Heart right ventricle (tissue), 16 donors: Measurements from ENCODE around the gene POLRMT. TPM values are rescaled to one million over a fixed set of nuclear protein-coding genes. Genes with fewer than 3 reads are reported as not detected.

Source experiments
- ATAC-seq, 8 donors: fragments of 200-7000 bp; cut with Tn5 transposase; one replicate each; pipeline ENCODE4 v1.9.1; 2020; ENCODE audit warnings: mild to moderate bottlenecking in 8 of 8, moderate library complexity in 8 of 8, moderate number of reproducible peaks in 1 of 8
- DNase-seq, 2 donors: peaks; one replicate each; pipeline ENCODE4 v3.0.0-alpha.2; 2020
- H3K27ac ChIP-seq, 10 donors: fragments of 200-600 bp; sonication (generic) in 2 of 10; one replicate each; pipeline versions ENCODE4 v1.5.0 to v1.8.0; 2020 to 2022; ENCODE audit warnings: mild to moderate bottlenecking in 3 of 10
- H3K27me3 ChIP-seq, 7 donors: fragments of 200-600 bp; one replicate each; pipeline ENCODE4 v1.8.0; 2021 to 2022; ENCODE audit warnings: mild to moderate bottlenecking in 2 of 7
- H3K36me3 ChIP-seq, 9 donors: fragments of 200-600 bp; sonication (generic) in 1 of 9; one replicate each; pipeline versions ENCODE4 v1.5.0 to v1.8.0; 2020 to 2022; ENCODE audit warnings: mild to moderate bottlenecking in 2 of 9
- H3K4me1 ChIP-seq, 9 donors: fragments of 200-600 bp; sonication (generic) in 1 of 9; one replicate each; pipeline versions ENCODE4 v1.5.0 to v1.8.0; 2020 to 2022; ENCODE audit warnings: mild to moderate bottlenecking in 4 of 9
- H3K4me3 ChIP-seq, 10 donors: fragments of 200-600 bp; sonication (generic) in 2 of 10; one replicate each; pipeline versions ENCODE4 v1.5.0 to v1.8.0; 2020 to 2022; ENCODE audit warnings: mild to moderate bottlenecking in 7 of 10, moderate library complexity in 2 of 10
- H3K9me3 ChIP-seq, 11 donors: fragments of 200-600 bp in 10 of 11; sonication (generic) in 2 of 11; one replicate each; pipeline versions ENCODE4 v1.5.0 to v1.8.0; 2013 to 2022; ENCODE audit warnings: mild to moderate bottlenecking in 2 of 11, control low read depth in 1 of 11, moderate library complexity in 1 of 11
- WGBS, 2 donors: extraction: QIAGEN DNeasy Blood & Tissue Kit; methylation state at CpG; one replicate each; pipeline ENCODE4 v1.1.7; 2013; ENCODE audit warnings: inconsistent platforms in 1 of 2; 5-methylcytosine and 5-hydroxymethylcytosine counted together
- intact Hi-C, 10 donors: fragments of 100-400 bp; cut with DNase I; formaldehyde crosslinking; loops; one replicate each; pipeline versions ENCODE4 v1.11.1 to v1.14.2; 2022
- polyA plus RNA-seq, 2 donors: library from polyadenylated mRNA; stranded (reverse); fragments of 200-250 nt; gene quantifications; one replicate each; pipeline ENCODE4 v1.2.3, GENCODE V29; 2013
- total RNA-seq, 10 donors: library from RNA; stranded (reverse); fragmentation: NEBNext Ultra II Directional in 3 of 10; extraction: Animal tissue kit (Norgen Biotek cat#: 25700) in 3 of 10; gene quantifications; one replicate each; pipeline versions ENCODE4 v1.2.1 to v1.2.4, GENCODE V29; 2021 to 2023
- TF ChIP-seq, protein P1 (sequence below), 9 donors: fragments of 200-600 bp; sonication (generic) in 2 of 9; IDR thresholded peaks; one replicate each; pipeline versions ENCODE4 v1.5.0 to v1.8.0; 2021 to 2022; ENCODE audit warnings: antibody characterized with exemption in 9 of 9, mild to moderate bottlenecking in 5 of 9, moderate library complexity in 1 of 9
- donor health status: Arrhythmogenic right ventricular cardiomyopathy.
- donor health status: ischemic (EF 13 %, LVEDD 7.1; RV severe dilation, severe dysfunction).
- donor health status: healthy with polysubstance abuse.
- donor health status: DM: no; HTN: yes; CAD: no.
- donor health status: DM: no; HTN: no; CAD: no.
- donor health status: ischemic (EF 25% LVEDD 6.9; RV normal size, moderate dysfunction).
- donor health status: ischemic (EF 25% LVEDD 5.7; RV mildly dilated, moderate dysfunction).
- donor health status: healthy.
- donor health status: DM: yes; HTN: yes; CAD: no.
- donor health status: Ischemic cardiomyopathy.
- donor health status: ischemic (EF 35%, LVEDD 5.7; RV mildly dilated, moderate dysfunction).
- donor health status: nonischemic (EF 11% LVEDD 7.7; RV severe dilation, severe dysfunction).
- donor health status: DM: yes; HTN: yes; CAD: no.
- donor health status: PGD.
- donor health status: ischemic (EF 29% LVEDD 5.4; RV normal size, mild dysfunction).
- donor health status: nonischemic (EF 23%, LVEDD 6.1; RV moderate dilation, normal function).

The POLRMT gene
- total and polyA plus RNA-seq, 12 donors: 37.2 to 159 (median 45.3) TPM

GRCh38 chr19:601310-601709 lies 32.0 kb downstream of the POLRMT start:
- DNase-seq (no peak), ATAC-seq (no peak)
- H3K4me3 ChIP-seq: no peak overlapping the region
- H3K27me3 ChIP-seq: peaks cover 0 to 4% (median 0%) of the 10 kb centered on the region in 7 donors
- 90 to 91% methylated on average over 28 of the region's 28 CpGs for WGBS, 2 donors
- peaks cover 0 to 5% (median 0%) of the 10 kb centered on the region in 11 donors for H3K9me3 ChIP-seq
- intact Hi-C loops: no loop called here
- TF ChIP-seq, protein P1, sequence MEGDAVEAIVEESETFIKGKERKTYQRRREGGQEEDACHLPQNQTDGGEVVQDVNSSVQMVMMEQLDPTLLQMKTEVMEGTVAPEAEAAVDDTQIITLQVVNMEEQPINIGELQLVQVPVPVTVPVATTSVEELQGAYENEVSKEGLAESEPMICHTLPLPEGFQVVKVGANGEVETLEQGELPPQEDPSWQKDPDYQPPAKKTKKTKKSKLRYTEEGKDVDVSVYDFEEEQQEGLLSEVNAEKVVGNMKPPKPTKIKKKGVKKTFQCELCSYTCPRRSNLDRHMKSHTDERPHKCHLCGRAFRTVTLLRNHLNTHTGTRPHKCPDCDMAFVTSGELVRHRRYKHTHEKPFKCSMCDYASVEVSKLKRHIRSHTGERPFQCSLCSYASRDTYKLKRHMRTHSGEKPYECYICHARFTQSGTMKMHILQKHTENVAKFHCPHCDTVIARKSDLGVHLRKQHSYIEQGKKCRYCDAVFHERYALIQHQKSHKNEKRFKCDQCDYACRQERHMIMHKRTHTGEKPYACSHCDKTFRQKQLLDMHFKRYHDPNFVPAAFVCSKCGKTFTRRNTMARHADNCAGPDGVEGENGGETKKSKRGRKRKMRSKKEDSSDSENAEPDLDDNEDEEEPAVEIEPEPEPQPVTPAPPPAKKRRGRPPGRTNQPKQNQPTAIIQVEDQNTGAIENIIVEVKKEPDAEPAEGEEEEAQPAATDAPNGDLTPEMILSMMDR (IDR thresholded peaks at IDR 0.05): no peak
- H3K27ac ChIP-seq: no peak overlapping the region
- no peaks in the 10 kb centered on the region for H3K36me3 ChIP-seq
- H3K4me1 ChIP-seq: peaks cover 0 to 6% (median 0%) of the 10 kb centered on the region in 9 donors

GRCh38 chr19:597406-598315 lies 35.7 kb downstream of the POLRMT start:
- ATAC-seq (no peak), DNase-seq (no peak)
- H3K27me3 ChIP-seq: peaks cover 0 to 14% (median 5%) of the 10 kb centered on the region in 7 donors
- TF ChIP-seq, protein P1 (IDR thresholded peaks at IDR 0.05): no peak
- WGBS, 2 donors: 80% methylated on average over 18 of the region's 18 CpGs
- no peak overlapping the region for H3K27ac ChIP-seq
- H3K9me3 ChIP-seq: peaks cover 0 to 5% (median 0%) of the 10 kb centered on the region in 11 donors
- intact Hi-C loops: loop anchor here in 1 of 10 donors (10.0 kb wide), 1 partner anchor 137 kb away; no protein-coding TSS in a partner anchor
- H3K36me3 ChIP-seq: no peaks in the 10 kb centered on the region
- no peak overlapping the region for H3K4me3 ChIP-seq
- peaks cover 0 to 4% (median 0%) of the 10 kb centered on the region in 9 donors for H3K4me1 ChIP-seq

GRCh38 chr19:596263-596655 lies 37.1 kb downstream of the POLRMT start:
- WGBS, 2 donors: 88 to 89% methylated on average over 16 of the region's 16 CpGs
- peaks cover 6 to 28% (median 18%) of the 10 kb centered on the region in 7 donors for H3K27me3 ChIP-seq
- peaks cover 0 to 5% (median 0%) of the 10 kb centered on the region in 9 donors for H3K4me1 ChIP-seq
- TF ChIP-seq, protein P1 (IDR thresholded peaks at IDR 0.05): no peak
- peaks cover 0 to 4% (median 0%) of the 10 kb centered on the region in 11 donors for H3K9me3 ChIP-seq
- H3K4me3 ChIP-seq: no peak overlapping the region
- no peak for DNase-seq
- no peak overlapping the region for H3K27ac ChIP-seq
- no peaks in the 10 kb centered on the region for H3K36me3 ChIP-seq
- ATAC-seq: no peak
- intact Hi-C loops: loop anchor here in 1 of 10 donors (10.0 kb wide), 1 partner anchor 139 kb away; no protein-coding TSS in a partner anchor

DNA sequence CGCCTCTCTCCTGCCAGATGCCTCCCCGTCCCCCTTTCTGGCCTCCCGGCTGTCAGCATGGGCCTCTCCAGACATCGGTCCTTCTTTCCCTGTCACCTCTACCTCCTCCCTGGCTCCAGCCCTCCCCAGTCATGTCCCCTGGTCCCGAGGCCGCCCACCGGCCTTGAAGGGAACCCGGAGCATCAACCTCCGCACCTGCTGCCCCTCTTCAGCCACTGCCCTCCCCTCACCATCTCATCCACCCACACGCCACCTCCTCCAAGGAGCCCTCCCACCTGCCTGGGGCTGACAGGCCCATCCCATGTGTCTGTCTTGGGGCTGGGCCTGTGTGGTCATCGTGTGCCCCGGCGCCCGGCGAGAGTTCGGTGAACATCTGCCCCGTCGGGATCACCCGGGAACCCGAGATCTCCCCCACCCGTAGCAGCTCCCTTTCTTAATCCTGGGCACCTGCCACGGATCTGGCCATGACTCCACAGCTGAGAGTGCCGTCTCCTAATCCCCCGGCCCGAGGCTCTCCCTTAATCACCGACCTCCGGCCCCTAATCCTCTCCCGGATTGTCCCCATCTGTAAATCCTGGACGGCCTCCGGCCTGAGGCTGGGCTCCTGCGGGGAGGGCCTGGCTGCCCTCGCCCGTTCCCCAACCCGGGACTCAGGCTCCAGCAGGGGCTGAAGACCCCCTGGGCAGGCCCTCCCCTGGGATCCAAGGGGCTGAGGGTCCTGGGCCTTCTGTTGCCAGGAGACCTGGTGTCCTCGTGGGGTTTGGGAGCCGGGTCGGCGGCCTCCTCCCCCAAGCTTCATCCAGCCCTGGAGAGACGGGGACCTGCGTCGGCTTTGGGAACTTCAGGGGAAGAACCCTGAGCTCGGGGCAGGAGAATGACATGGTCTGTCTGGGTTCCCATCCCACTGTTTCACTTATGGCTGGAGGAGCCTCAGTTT lies 37.7 kb downstream of the POLRMT start:
- WGBS, 2 donors: 76 to 81% methylated on average over 42 of the region's 42 CpGs
- intact Hi-C loops: loop anchor here in 1 of 10 donors (10.0 kb wide), 1 partner anchor 139 kb away; no protein-coding TSS in a partner anchor
- no peak for ATAC-seq
- H3K4me3 ChIP-seq: no peak overlapping the region
- H3K36me3 ChIP-seq: no peaks in the 10 kb centered on the region
- no peak overlapping the region for H3K27ac ChIP-seq
- peaks cover 13 to 35% (median 25%) of the 10 kb centered on the region in 7 donors for H3K27me3 ChIP-seq
- H3K4me1 ChIP-seq: peaks cover 0 to 9% (median 0%) of the 10 kb centered on the region in 9 donors
- no peak for DNase-seq
- TF ChIP-seq, protein P1 (IDR thresholded peaks at IDR 0.05): no peak
- no peaks in the 10 kb centered on the region for H3K9me3 ChIP-seq
